Fibroblast of lung (primary cell): Measurements from ENCODE around the gene KREMEN2. TPM values are rescaled to one million over a fixed set of nuclear protein-coding genes. Genes with fewer than 3 reads are reported as not detected.
A peak's percentile ranks its signal among the peaks of the same experiment; 100 is the strongest.
"Not testable (repeated sequence)": the region's sequence is repeated elsewhere in the genome, so short reads cannot be mapped to it uniquely, and the experiment has no call there.

Source experiments
- DNase-seq, 2 donors: peaks; one replicate each; pipeline versions ENCODE4 v3.0.0 to v3.0.0-alpha.2; 2010; ENCODE audit warnings: low read depth in 2 of 2
- H2AFZ ChIP-seq: 2 replicates; pipeline ENCODE4 v1.5.1; 2012; ENCODE audit warnings: low read length, control low read depth, inconsistent platforms
- H3K27ac ChIP-seq: 2 replicates; pipeline ENCODE4 v1.5.1; 2011; ENCODE audit warnings: low read length, control low read depth; ENCODE audit not compliant: insufficient read depth
- H3K27me3 ChIP-seq: 2 replicates; pipeline ENCODE4 v1.5.1; 2011; ENCODE audit warnings: mild to moderate bottlenecking, low read length; ENCODE audit not compliant: control insufficient read depth, insufficient read depth
- H3K36me3 ChIP-seq: 2 replicates; pipeline ENCODE4 v1.5.1; 2011; ENCODE audit warnings: low read length; ENCODE audit not compliant: control insufficient read depth, insufficient read depth
- H3K4me1 ChIP-seq: 2 replicates; pipeline ENCODE4 v1.5.1; 2011; ENCODE audit warnings: low read length; ENCODE audit not compliant: control insufficient read depth, insufficient read depth; ENCODE audit errors: extremely low read depth
- H3K4me2 ChIP-seq: 2 replicates; pipeline ENCODE4 v1.5.1; 2011; ENCODE audit warnings: low read length, control low read depth; ENCODE audit not compliant: insufficient read depth; ENCODE audit errors: extremely low read depth
- H3K4me3 ChIP-seq, 4 experiments: fragments of 200-600 bp in 1 of 4; sonication (generic) in 1 of 4; replicated peaks in 1 of 4; 2 replicates each; pipeline ENCODE4 v1.5.1; 2011 to 2016; ENCODE audit warnings: low read length in 4 of 4, low read depth in 3 of 4, mild to moderate bottlenecking in 3 of 4, control low read depth in 2 of 4, inconsistent platforms in 1 of 4, mixed read lengths in 1 of 4; ENCODE audit not compliant: insufficient read depth in 1 of 4; ENCODE audit errors: control extremely low read depth in 1 of 4
- H3K79me2 ChIP-seq: 2 replicates; pipeline ENCODE4 v1.5.1; 2012; ENCODE audit warnings: mild to moderate bottlenecking, low read length, inconsistent platforms; ENCODE audit not compliant: control insufficient read depth, insufficient read depth
- H3K9ac ChIP-seq: 2 replicates; pipeline ENCODE4 v1.5.1; 2011; ENCODE audit warnings: mild to moderate bottlenecking, low read length, control low read depth; ENCODE audit not compliant: insufficient read depth
- H3K9me3 ChIP-seq: 2 replicates; pipeline ENCODE4 v1.5.1; 2012; ENCODE audit warnings: low read depth, low read length; ENCODE audit not compliant: control insufficient read depth, insufficient read depth
- H4K20me1 ChIP-seq: 2 replicates; pipeline ENCODE4 v1.5.1; 2011; ENCODE audit warnings: low read length; ENCODE audit not compliant: control insufficient read depth, insufficient read depth; ENCODE audit errors: extremely low read depth
- EZH2 ChIP-seq: IDR thresholded peaks from 2 replicates; pipeline ENCODE4 v1.5.1; 2012; ENCODE audit warnings: low read length, control low read depth, mild to moderate bottlenecking; ENCODE audit errors: missing control alignments
- polyA plus RNA-seq, 2 donors: library from polyadenylated mRNA; depleted of rRNA in 1 of 2; stranded (reverse) in 1 of 2; unstranded in 1 of 2; fragments of >200 nt; gene quantifications; 2 replicates each; pipeline ENCODE4 v1.2.1, GENCODE V29; 2011 to 2012; ENCODE audit warnings: missing spikeins in 1 of 2
- total RNA-seq: library from RNA; depleted of rRNA; stranded (reverse); fragments of >200 nt; gene quantifications from 2 replicates; pipeline ENCODE4 v1.2.1, GENCODE V29; 2014
- TF ChIP-seq, protein P1 (sequence below), 2 donors: IDR thresholded peaks in 1 of 2; conservative IDR thresholded peaks in 1 of 2; 1 replicate in 1 of 2; 2 replicates in 1 of 2; pipeline ENCODE4 v1.5.1; 2011 to 2012; ENCODE audit warnings: low read length in 2 of 2, control low read depth in 1 of 2, inconsistent platforms in 1 of 2, low read depth in 1 of 2, mild to moderate bottlenecking in 1 of 2

Gene KREMEN2
- total and polyA plus RNA-seq, 2 donors (not counting 1 experiment from before 2014, with no cell fraction given), result not detected

DNA sequence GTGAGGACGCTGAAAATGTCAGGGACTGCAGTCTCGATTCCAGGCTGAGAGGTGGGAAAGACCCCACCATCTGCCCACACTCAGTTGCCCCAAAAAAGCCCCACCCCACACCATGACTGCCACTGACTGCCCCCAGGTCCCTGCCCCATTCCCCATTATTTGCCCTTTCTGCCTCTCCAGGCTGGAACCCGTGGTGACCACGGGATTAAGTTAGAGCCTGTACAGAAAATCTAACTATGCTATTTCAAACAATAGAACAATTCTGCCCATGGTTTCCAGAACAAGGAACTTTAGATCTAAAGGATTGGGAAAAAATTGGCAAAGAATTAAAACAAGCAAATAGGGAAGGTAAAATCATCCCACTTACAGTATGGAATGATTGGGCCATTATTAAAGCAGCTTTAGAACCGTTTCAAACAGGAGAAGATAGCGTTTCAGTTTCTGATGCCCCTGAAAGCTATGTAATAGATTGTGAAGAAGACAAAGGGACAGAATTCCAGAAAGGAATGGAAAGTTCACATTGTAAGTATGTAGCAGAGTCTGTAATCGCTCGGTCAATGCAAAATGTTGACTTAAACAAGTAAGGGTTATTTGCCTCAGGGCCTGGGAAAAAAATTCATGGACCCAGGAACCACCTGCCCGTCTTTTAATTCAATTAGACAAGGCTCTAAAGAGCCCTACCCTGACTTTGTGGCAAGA is 38.0 kb upstream of the KREMEN2 start:
- DNase-seq, result no peak
- Histone ChIP-seq H3K4me1 (peaks cover 3% of the 10 kb centered on the region), H3K9ac (no peak overlapping the region), H3K27ac (no peak overlapping the region), H3K4me3 (no peak overlapping the region), H2AFZ (no peak overlapping the region), H3K36me3 (peaks cover 12% of the 10 kb centered on the region), H3K27me3 (no peaks in the 10 kb centered on the region), H3K79me2 (no peaks in the 10 kb centered on the region), H3K4me2 (no peak overlapping the region), H4K20me1 (no peaks in the 10 kb centered on the region), H3K9me3 (no peaks in the 10 kb centered on the region)
- TF ChIP-seq, protein P1, sequence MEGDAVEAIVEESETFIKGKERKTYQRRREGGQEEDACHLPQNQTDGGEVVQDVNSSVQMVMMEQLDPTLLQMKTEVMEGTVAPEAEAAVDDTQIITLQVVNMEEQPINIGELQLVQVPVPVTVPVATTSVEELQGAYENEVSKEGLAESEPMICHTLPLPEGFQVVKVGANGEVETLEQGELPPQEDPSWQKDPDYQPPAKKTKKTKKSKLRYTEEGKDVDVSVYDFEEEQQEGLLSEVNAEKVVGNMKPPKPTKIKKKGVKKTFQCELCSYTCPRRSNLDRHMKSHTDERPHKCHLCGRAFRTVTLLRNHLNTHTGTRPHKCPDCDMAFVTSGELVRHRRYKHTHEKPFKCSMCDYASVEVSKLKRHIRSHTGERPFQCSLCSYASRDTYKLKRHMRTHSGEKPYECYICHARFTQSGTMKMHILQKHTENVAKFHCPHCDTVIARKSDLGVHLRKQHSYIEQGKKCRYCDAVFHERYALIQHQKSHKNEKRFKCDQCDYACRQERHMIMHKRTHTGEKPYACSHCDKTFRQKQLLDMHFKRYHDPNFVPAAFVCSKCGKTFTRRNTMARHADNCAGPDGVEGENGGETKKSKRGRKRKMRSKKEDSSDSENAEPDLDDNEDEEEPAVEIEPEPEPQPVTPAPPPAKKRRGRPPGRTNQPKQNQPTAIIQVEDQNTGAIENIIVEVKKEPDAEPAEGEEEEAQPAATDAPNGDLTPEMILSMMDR (conservative IDR thresholded peaks at IDR 0.05 in 1 of 2, IDR thresholded peaks at IDR 0.05 in 1 of 2; ENCODE audit: low read depth in 1 of 2, low read length in 2 of 2), result no peak
- TF ChIP-seq EZH2, result no peak

GRCh38 chr16:2926650-2926999 is 37.5 kb upstream of the KREMEN2 start:
- Histone ChIP-seq H2AFZ (peak overlapping the region; percentile 43), H3K4me3 (peak overlapping the region in 2 of 4 experiments; percentile 5 to 19), H3K9ac (no peak overlapping the region), H3K79me2 (no peaks in the 10 kb centered on the region), H3K4me1 (peaks cover 3% of the 10 kb centered on the region), H3K36me3 (peaks cover 12% of the 10 kb centered on the region), H3K4me2 (no peak overlapping the region), H3K27ac (no peak overlapping the region), H4K20me1 (no peaks in the 10 kb centered on the region), H3K9me3 (no peaks in the 10 kb centered on the region), H3K27me3 (no peaks in the 10 kb centered on the region)
- no peak for TF ChIP-seq EZH2
- TF ChIP-seq, protein P1 (conservative IDR thresholded peaks at IDR 0.05 in 1 of 2, IDR thresholded peaks at IDR 0.05 in 1 of 2; ENCODE audit: low read depth in 1 of 2, low read length in 2 of 2), result no peak
- no peak for DNase-seq

- H4K20me1 ChIP-seq, result no peaks in the 10 kb centered on the region
- H3K9me3 ChIP-seq, result no peaks in the 10 kb centered on the region
- H3K27me3 ChIP-seq, result no peaks in the 10 kb centered on the region
- DNase-seq, result peak; percentile 77 to 88
- H3K36me3 ChIP-seq, result peaks cover 11% of the 10 kb centered on the region
- H3K4me2 ChIP-seq, result peak overlapping the region; percentile 32
- H3K4me1 ChIP-seq, result peaks cover 3% of the 10 kb centered on the region
- no peaks in the 10 kb centered on the region for H3K79me2 ChIP-seq
- peak overlapping the region in 2 of 4 experiments; percentile 5 to 19 for H3K4me3 ChIP-seq
- H3K27ac ChIP-seq, result no peak overlapping the region
- TF ChIP-seq EZH2, result no peak
- TF ChIP-seq, protein P1 (conservative IDR thresholded peaks at IDR 0.05 in 1 of 2, IDR thresholded peaks at IDR 0.05 in 1 of 2; ENCODE audit: low read depth in 1 of 2, low read length in 2 of 2), result peak; percentile 86
- H2AFZ ChIP-seq, result peak overlapping the region; percentile 43
- H3K9ac ChIP-seq, result no peak overlapping the region
Measured at GRCh38 chr16:2927010-2927646, 36.9 kb upstream of the KREMEN2 start.

DNA sequence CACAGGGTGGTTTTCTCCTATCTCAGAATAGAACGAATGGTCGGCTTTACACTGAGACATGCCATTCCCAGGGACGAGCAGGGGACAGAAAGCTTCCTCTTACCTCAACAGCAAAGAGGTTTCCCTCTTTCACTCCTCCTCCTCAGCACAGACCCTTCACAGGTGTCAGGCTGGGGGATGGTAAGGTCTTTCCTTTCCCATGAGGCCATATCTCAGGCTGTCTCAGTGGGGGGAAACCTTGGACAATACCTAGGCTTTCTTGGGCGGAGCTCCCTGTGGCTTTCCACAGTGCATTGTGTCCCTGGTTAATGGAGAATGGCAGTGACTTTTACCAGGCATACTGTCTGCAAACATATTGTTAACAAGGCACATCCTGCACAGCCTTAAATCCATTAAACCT is 35.9 kb upstream of the KREMEN2 start:
- not testable (repeated sequence) for DNase-seq, H2AFZ ChIP-seq, H3K9ac ChIP-seq, H3K36me3 ChIP-seq, H4K20me1 ChIP-seq, H3K27me3 ChIP-seq, H3K4me3 ChIP-seq, H3K9me3 ChIP-seq, H3K4me2 ChIP-seq, H3K27ac ChIP-seq, H3K4me1 ChIP-seq, H3K79me2 ChIP-seq
